Loucy (cell line): ENCODE data around the gene BTG4.

Experiments
- EZH2phosphoT487 ChIP-seq: fragments of 200-600 bp; IDR thresholded peaks from 2 replicates; pipeline ENCODE4 v1.6.1; 2018; ENCODE audit warnings: antibody characterized with exemption, mild to moderate bottlenecking, moderate library complexity, borderline replicate concordance
- TF ChIP-seq, protein P1 (sequence below): fragments of 200-600 bp; sonication (generic); conservative IDR thresholded peaks from 2 replicates; pipeline ENCODE4 v1.5.1; 2014; ENCODE audit warnings: mild to moderate bottlenecking, antibody characterized with exemption, low read length

DNA sequence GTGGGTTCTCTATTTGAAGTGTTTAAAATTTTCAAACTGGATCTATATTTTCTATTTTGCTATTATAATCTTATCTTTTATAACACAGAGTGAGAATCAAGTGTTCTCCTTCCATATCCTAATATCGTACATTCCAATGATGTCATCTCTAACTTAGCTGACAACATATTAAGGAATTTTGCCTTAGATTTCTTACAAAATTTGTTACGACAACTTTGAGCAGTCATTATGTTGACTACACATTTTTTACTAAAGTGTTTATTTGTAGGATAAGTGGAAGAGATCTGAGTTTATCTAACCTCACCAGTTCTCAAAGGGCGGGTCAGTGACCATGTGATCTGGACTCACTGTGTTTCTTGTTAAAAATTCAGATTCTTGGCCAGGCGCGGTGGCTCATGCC is 12.7 kb downstream of the BTG4 start:
- TF ChIP-seq, protein P1, sequence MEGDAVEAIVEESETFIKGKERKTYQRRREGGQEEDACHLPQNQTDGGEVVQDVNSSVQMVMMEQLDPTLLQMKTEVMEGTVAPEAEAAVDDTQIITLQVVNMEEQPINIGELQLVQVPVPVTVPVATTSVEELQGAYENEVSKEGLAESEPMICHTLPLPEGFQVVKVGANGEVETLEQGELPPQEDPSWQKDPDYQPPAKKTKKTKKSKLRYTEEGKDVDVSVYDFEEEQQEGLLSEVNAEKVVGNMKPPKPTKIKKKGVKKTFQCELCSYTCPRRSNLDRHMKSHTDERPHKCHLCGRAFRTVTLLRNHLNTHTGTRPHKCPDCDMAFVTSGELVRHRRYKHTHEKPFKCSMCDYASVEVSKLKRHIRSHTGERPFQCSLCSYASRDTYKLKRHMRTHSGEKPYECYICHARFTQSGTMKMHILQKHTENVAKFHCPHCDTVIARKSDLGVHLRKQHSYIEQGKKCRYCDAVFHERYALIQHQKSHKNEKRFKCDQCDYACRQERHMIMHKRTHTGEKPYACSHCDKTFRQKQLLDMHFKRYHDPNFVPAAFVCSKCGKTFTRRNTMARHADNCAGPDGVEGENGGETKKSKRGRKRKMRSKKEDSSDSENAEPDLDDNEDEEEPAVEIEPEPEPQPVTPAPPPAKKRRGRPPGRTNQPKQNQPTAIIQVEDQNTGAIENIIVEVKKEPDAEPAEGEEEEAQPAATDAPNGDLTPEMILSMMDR = no peak
- no peak for TF ChIP-seq EZH2phosphoT487
